HepG2 (cell line): ENCODE results near the gene VEGFB. TPM values are rescaled to one million over a fixed set of nuclear protein-coding genes. Genes with fewer than 3 reads are reported as not detected.

Source experiments
- AKAP8 ChIP-seq: sonication (generic); formaldehyde crosslinking; IDR thresholded peaks from 2 replicates; pipeline ENCODE4 v1.5.1; 2020; ENCODE audit warnings: mild to moderate bottlenecking, missing genetic modification reagents
- ARNT2 ChIP-seq: sonication (generic); formaldehyde crosslinking; IDR thresholded peaks from 2 replicates; pipeline ENCODE4 v1.8.0; 2022; ENCODE audit warnings: mild to moderate bottlenecking, low read depth, missing genetic modification reagents, moderate library complexity
- ELF1 ChIP-seq: sonication (generic); formaldehyde crosslinking; IDR thresholded peaks from 2 replicates; pipeline ENCODE4 v1.4.0; 2020; ENCODE audit warnings: missing genetic modification reagents
- GATAD1 ChIP-seq: IDR thresholded peaks from 2 replicates; pipeline ENCODE4 v1.6.1; 2016; ENCODE audit warnings: missing genetic modification reagents, missing compliant biosample characterization
- HMG20B ChIP-seq: conservative IDR thresholded peaks from 2 replicates; pipeline ENCODE4 v1.6.1; 2016; ENCODE audit warnings: missing genetic modification reagents, missing compliant biosample characterization
- HNRNPL ChIP-seq: fragments of 200-400 bp; formaldehyde crosslinking; IDR thresholded peaks from 2 replicates; pipeline ENCODE4 v1.6.1; 2017; ENCODE audit warnings: mild to moderate bottlenecking, low read depth, low read length
- KLF11 ChIP-seq: IDR thresholded peaks from 2 replicates; pipeline ENCODE4 v1.6.1; 2016; ENCODE audit warnings: missing compliant biosample characterization
- NFE2 ChIP-seq: sonication (generic); formaldehyde crosslinking; IDR thresholded peaks from 2 replicates; pipeline ENCODE4 v1.4.0; 2020; ENCODE audit warnings: missing genetic modification reagents
- PHF8 ChIP-seq: sonication (generic); formaldehyde crosslinking; IDR thresholded peaks from 2 replicates; pipeline ENCODE4 v1.5.0; 2020; ENCODE audit warnings: missing genetic modification reagents
- SAP130 ChIP-seq: IDR thresholded peaks from 2 replicates; pipeline ENCODE4 v1.6.1; 2016; ENCODE audit warnings: low read depth
- TMF1 ChIP-seq: sonication (generic); formaldehyde crosslinking; IDR thresholded peaks from 2 replicates; pipeline ENCODE4 v1.8.1; 2022; ENCODE audit warnings: low read depth, missing genetic modification reagents
- YEATS4 ChIP-seq: sonication (generic); formaldehyde crosslinking; IDR thresholded peaks from 2 replicates; pipeline ENCODE4 v1.4.0; 2020; ENCODE audit warnings: missing genetic modification reagents, borderline replicate concordance
- ZBTB39 ChIP-seq: sonication (generic); formaldehyde crosslinking; IDR thresholded peaks from 2 replicates; pipeline ENCODE4 v1.5.0; 2020; ENCODE audit warnings: missing genetic modification reagents
- ZNF687 ChIP-seq: sonication (generic); formaldehyde crosslinking; IDR thresholded peaks from 2 replicates; pipeline ENCODE4 v1.5.1; 2020; ENCODE audit warnings: mild to moderate bottlenecking, missing genetic modification reagents, moderate library complexity
- ZNF772 ChIP-seq: sonication (generic); formaldehyde crosslinking; IDR thresholded peaks from 2 replicates; pipeline ENCODE4 v1.5.0; 2020; ENCODE audit warnings: mild to moderate bottlenecking, missing genetic modification reagents
- ZNF790 ChIP-seq: sonication (generic); formaldehyde crosslinking; IDR thresholded peaks from 2 replicates; pipeline ENCODE4 v1.8.0; 2022; ENCODE audit warnings: missing genetic modification reagents, mild to moderate bottlenecking, borderline replicate concordance
- ZNF800 ChIP-seq: sonication (generic); formaldehyde crosslinking; IDR thresholded peaks from 2 replicates; pipeline ENCODE4 v1.4.0; 2020; ENCODE audit warnings: missing genetic modification reagents
- polyA plus RNA-seq, 8 experiments: library from polyadenylated mRNA; depleted of rRNA in 3 of 8; stranded (reverse) in 7 of 8; unstranded in 1 of 8; fragments of >200 nt; fragmentation: Illumina TruSeq in 4 of 8; extraction: Trizol in 4 of 8; gene quantifications; 2 replicates each; pipeline versions ENCODE4 v1.2.1 to v1.2.3, GENCODE V29; 2011 to 2016; ENCODE audit warnings: low read depth in 4 of 8, missing spikeins in 1 of 8, mixed read lengths in 1 of 8; ENCODE audit not compliant: insufficient read depth in 1 of 8
- total RNA-seq, 5 experiments: library from RNA; depleted of rRNA; stranded (reverse); fragments of >200 nt; fragmentation: Illumina TruSeq; extraction: Trizol; gene quantifications; 2 replicates each; pipeline ENCODE4 v1.2.3, GENCODE V29; 2016; ENCODE audit warnings: low read depth in 1 of 5
- TF ChIP-seq, protein P1 (sequence below): sonication (generic); formaldehyde crosslinking; IDR thresholded peaks from 2 replicates; pipeline ENCODE4 v1.4.0; 2020; ENCODE audit warnings: mild to moderate bottlenecking, low read depth, missing genetic modification reagents
- TF ChIP-seq, protein P2 (sequence below): sonication (generic); formaldehyde crosslinking; IDR thresholded peaks from 2 replicates; pipeline ENCODE4 v1.9.0; 2021; ENCODE audit warnings: missing genetic modification reagents, borderline replicate concordance

VEGFB gene
- total and polyA plus RNA-seq, 2 of the 13 experiments (the other 11 are each of a cell fraction or from before 2014, with no cell fraction given), result 9.0 to 11.3 TPM

DNA sequence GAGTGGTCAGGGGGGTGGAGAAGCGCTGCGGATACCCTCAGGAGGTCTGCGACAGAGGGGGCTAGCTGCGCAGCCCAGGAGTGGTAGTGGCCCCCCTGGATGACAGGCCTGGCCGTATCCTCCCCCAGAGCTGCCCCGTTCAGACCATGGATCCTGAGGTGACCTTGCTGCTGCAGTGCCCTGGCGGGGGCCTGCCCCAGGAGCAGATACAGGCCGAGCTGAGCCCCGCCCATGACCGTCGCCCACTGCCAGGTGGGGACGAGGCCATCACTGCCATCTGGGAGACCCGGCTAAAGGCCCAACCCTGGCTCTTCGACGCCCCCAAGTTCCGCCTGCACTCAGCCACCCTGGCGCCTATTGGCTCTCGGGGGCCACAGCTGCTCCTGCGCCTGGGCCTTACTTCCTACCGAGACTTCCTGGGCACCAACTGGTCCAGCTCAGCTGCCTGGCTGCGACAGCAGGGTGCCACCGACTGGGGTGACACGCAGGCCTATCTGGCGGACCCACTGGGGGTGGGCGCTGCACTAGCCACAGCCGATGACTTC lies 7.8 kb upstream of the VEGFB start (continued):
- TF ChIP-seq ZBTB39 (CRISPR knock-in tag) (no peak), ZNF800 (CRISPR knock-in tag) (0 out of 2 replicates have a peak, but pooled peaks have one; percentile 7), ZNF790 (CRISPR knock-in tag) (peak; percentile 28; the same call in 1 of the 2 replicates), PHF8 (CRISPR knock-in tag) (peak; percentile 8; the same call in 1 of the 2 replicates), AKAP8 (CRISPR knock-in tag) (0 out of 2 replicates have a peak, but pooled peaks have one; percentile 56), ZNF772 (CRISPR knock-in tag) (no peak), GATAD1 (CRISPR knock-in tag) (peak; percentile 62), ELF1 (peak; percentile 46), YEATS4 (CRISPR knock-in tag) (peak; percentile 48; the same call in 1 of the 2 replicates), KLF11 (CRISPR knock-in tag) (no peak), ARNT2 (CRISPR knock-in tag) (no peak; the same call in 1 of the 2 replicates), TMF1 (CRISPR knock-in tag) (0 out of 2 replicates have a peak, but pooled peaks have one; percentile 0), ZNF687 (CRISPR knock-in tag) (peak; percentile 92), HMG20B (0 out of 2 replicates have a peak, but pooled peaks have one; percentile 22), SAP130 (CRISPR knock-in tag) (peak; percentile 46; the same call in 1 of the 2 replicates), HNRNPL (peak; percentile 85), NFE2 (CRISPR knock-in tag) (no peak)
- TF ChIP-seq, protein P1, sequence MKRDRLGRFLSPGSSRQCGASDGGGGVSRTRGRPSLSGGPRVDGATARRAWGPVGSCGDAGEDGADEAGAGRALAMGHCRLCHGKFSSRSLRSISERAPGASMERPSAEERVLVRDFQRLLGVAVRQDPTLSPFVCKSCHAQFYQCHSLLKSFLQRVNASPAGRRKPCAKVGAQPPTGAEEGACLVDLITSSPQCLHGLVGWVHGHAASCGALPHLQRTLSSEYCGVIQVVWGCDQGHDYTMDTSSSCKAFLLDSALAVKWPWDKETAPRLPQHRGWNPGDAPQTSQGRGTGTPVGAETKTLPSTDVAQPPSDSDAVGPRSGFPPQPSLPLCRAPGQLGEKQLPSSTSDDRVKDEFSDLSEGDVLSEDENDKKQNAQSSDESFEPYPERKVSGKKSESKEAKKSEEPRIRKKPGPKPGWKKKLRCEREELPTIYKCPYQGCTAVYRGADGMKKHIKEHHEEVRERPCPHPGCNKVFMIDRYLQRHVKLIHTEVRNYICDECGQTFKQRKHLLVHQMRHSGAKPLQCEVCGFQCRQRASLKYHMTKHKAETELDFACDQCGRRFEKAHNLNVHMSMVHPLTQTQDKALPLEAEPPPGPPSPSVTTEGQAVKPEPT, result no peak
- TF ChIP-seq, protein P2, sequence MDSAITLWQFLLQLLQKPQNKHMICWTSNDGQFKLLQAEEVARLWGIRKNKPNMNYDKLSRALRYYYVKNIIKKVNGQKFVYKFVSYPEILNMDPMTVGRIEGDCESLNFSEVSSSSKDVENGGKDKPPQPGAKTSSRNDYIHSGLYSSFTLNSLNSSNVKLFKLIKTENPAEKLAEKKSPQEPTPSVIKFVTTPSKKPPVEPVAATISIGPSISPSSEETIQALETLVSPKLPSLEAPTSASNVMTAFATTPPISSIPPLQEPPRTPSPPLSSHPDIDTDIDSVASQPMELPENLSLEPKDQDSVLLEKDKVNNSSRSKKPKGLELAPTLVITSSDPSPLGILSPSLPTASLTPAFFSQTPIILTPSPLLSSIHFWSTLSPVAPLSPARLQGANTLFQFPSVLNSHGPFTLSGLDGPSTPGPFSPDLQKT (CRISPR knock-in tag), result no peak
